Stimulated activated CD8-positive, alpha-beta memory T cell treated with anti-CD3 and anti-CD28 coated beads, Interleukin-2, amount 100 ng/mL, for 1 hour (primary cell): ENCODE results near the gene UTP4.
"Not testable (repeated sequence)": the region's sequence is repeated elsewhere in the genome, so short reads cannot be mapped to it uniquely, and the experiment has no call there.

Experiments used
- DNase-seq, 2 donors: peaks; one replicate each; pipeline ENCODE4 v3.0.0-alpha.2; 2020; ENCODE audit warnings: low read depth in 2 of 2

UTP4 gene

DNA sequence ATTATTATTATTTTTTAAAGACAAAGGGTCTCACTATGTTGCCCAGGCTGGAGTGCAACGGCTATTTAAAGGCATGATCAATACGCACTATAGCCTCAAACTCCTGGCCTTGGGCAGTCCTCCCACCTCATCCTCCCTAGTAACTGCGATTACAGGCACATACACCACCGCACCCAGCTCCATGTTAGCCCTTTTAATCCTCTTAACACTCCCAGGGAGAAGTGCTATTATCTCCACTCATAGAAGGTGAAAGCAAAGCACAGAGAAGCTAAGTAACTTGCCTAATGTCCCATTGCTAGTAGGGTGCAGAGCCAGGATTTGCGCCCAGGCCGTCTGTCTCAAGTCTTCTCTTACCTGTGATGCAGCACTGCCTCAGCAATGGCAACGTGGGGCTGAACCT, 22.0 kb upstream of the UTP4 start:
- DNase-seq: no peak

DNA sequence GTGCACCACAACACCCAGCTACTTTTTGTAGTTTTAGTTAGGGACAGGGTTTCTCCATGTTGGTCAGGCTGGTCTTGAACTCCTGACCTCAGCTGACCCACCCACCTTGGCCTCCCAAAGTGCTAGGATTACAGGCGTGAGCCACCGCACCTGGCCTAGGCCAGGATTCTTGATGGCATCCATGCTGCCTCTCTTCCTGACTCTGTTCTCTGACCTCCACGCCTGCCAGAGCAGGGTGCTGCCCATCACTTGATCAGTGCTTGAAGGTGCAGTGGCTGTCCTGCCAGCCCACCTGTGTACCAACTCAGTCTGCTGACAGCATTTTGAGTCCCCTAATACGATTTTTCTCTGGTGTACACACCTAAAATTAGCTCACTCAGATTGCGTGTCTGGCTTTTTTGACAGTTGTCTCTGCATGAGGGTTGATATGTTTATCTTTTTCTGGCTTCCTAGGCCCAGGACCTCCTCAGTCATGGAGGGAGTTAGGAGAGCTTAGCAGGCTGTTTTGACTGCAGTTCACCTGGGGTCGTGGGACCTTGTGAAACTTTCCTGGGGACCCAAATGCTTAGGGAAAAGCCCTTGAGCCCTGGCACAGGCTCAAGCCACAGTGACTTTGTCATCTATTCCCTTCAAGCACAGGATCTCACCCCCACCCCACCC, 21.1 kb upstream of the UTP4 start:
- no peak for DNase-seq

DNA sequence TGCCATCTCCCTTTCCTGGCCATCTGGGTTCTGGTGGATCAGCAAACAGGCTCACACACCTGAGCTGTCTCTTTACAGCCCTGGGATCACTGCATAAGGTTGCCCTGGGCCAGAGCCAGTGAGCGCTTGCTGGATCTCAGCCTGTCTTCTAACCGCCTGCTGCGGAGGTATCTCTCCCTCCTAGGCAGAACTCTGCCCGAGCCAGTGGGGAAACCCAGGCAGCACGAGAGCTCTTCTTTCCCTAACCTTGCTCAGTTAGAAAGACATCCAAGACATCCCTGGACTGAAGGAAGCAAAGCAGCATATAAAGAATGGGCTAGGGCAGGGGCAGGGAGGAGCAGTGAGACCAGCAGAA, 20.6 kb upstream of the UTP4 start:
- DNase-seq: no peak

DNA sequence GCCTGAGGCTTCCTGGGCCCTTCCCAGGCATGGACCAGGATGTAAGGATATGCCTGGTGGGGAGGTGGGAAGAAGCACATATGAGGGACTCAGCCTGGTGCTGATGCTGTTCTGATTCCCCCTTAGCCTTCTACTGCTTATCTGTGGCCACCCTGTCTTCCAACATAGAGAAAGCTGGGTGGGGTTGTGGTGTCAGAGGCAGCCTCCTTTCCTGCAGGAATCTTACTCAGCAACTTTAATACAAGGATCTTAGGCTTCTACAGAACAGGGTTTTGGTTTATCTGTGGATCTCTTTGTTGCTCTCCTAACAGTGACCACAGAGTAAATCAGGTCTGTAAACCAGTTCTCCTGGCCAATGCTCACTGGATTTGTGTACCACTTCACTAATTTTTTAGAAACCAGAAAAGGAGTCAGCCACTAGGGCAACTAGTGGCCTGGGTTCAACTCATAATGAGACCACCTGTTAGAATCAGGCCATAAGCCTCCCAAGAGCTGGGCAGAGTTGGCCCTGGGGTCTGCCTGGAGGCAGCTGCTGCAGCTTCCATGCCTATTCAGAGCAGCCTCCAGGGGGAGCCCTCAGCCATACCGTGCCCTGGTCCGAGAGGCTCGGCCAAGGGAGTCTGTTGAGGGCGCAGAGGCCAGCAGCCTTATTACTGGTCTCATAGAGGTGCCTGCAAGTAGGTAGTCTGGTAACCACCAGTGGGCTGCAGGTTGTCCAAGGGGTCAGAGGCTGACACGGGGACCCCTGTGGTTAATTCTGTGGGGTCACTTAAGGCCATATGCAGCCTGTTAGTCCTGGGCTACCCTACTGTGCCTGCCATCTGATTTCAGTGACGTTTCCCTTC, 19.9 kb upstream of the UTP4 start:
- no peak for DNase-seq

DNA sequence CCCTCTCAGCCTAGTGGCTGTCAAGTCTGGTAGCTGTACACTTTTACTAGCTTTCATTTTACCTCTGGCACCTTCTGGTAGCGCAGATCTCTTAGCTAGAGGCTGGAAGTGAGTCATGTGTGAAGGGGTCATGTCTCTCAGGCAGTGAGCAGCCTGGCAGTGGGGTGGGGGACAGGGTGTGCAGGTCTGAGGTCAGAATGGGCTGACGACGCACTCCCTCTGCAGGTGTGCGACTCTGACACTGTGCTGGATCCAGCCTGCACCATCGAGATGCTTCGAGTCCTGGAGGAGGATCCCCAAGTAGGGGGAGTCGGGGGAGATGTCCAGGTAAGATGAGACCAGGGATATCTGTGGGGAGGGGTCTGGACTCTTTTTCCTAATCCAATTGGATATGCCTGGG, 19.2 kb upstream of the UTP4 start:
- no peak for DNase-seq

DNA sequence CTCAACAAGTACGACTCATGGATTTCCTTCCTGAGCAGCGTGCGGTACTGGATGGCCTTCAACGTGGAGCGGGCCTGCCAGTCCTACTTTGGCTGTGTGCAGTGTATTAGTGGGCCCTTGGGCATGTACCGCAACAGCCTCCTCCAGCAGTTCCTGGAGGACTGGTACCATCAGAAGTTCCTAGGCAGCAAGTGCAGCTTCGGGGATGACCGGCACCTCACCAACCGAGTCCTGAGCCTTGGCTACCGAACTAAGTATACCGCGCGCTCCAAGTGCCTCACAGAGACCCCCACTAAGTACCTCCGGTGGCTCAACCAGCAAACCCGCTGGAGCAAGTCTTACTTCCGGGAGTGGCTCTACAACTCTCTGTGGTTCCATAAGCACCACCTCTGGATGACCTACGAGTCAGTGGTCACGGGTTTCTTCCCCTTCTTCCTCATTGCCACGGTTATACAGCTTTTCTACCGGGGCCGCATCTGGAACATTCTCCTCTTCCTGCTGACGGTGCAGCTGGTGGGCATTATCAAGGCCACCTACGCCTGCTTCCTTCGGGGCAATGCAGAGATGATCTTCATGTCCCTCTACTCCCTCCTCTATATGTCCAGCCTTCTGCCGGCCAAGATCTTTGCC, 18.0 kb upstream of the UTP4 start:
- DNase-seq: no peak

DNA sequence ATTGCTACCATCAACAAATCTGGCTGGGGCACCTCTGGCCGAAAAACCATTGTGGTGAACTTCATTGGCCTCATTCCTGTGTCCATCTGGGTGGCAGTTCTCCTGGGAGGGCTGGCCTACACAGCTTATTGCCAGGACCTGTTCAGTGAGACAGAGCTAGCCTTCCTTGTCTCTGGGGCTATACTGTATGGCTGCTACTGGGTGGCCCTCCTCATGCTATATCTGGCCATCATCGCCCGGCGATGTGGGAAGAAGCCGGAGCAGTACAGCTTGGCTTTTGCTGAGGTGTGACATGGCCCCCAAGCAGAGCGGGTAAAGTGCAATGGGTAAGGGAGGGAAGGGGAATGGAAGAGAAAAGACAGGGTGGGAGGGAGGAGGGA, 17.5 kb upstream of the UTP4 start:
- DNase-seq: no peak

DNA sequence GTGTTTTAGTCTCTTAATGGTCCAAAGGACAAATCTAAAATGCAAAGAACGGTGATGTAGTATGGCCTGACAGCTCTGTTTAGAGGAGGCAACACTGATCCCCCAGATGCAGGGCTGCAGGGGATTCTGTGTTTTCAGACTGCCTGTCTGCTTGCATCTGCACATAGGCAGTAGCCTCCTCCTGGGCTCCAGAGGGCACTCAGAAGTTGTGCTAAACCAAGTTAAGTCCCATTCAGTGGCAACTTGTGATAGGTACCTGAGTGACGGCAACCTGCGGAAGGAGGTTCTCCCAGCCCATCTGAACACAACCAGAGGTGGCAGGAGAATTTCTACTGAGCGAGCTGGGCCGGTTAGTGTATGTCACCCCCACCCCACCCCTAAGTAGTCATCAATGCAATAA, 17.1 kb upstream of the UTP4 start:
- no peak for DNase-seq

DNA sequence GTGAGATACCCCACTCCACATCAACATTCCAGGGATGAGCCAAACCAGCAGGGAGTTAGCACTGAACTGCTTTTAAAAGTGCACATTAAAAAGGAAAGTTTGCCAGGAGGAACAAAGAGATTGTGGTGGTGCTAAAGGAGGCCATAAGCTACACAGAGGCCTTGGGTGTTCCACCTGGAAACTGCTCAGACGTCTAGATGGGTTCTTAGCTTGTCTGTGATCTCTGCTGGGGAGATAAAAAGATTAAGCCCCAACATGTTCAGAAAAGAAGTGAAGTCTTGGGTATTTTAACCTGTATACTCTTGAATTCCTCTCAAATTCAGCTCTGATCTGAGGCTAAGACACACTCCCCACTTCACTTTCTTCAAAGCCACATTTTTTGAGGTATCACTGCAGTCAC, 16.6 kb upstream of the UTP4 start:
- no peak for DNase-seq

DNA sequence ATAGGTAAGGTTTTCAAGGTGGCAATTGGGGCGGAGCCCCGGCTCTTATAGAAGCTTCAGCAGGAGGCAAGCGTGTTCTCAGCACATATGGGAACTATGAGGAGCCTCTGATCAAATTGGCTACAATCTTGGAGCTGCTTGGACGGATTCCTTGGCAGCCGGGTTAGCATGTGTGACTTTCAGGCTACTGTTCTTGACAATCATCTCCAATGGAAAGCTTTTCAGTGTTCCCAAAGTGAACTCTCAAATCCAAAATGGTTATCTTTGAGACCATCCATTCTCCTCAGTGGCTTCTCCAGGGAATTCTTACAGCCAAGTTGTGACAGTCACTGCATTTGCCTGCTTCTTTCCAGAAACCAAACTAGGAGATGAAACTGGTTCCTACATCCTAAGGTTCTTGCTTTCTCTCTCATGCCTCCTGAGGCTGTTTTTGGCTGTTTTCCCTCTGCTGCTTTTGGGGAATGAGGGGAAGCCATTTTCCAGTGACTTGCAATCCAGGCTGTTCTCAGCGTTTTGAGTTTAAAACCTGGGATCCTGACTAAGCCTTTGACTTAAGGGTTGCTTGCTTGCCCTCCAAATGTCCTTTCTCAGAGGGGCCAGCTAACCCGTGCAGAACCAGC, 16.1 kb upstream of the UTP4 start:
- DNase-seq: no peak

DNA sequence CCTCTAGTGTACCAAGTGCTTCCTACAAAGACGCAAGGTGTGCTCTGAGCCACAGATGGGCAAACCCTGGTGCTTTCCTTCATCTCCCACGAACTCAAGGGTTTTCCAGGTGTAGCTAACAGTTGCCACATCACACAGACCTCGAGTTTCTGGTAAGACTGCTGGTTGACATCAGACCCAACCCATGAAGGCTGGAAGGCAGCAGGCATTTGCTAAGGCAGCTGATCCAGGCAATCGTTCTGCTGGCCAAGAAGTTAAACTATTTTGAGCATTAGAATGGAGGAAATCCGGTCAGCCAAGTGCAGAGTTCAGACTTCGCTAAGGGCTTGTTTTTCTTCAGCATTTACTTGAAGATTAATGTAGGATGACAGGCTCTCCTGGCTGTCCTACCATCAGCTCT, 15.5 kb upstream of the UTP4 start:
- DNase-seq: no peak

DNA sequence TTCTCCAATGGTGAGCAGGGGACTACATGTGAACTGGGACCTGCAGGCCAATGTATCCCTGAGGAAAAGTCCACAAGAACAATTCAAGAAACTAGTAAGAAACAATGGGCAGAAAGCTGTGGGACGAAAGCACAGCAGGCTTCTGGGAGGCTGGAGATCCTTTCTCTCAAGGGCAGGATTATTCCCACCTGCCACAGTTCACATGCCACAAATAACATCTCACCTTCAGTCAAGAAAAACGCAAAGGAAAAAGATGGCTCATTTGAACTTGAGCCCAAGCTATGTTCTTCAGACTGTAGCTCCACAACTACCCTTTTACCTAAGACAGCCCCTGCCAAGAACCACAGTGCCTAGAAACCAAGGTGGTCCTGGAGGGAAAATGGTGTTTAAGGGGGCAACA, 14.0 kb upstream of the UTP4 start:
- DNase-seq: no peak

DNA sequence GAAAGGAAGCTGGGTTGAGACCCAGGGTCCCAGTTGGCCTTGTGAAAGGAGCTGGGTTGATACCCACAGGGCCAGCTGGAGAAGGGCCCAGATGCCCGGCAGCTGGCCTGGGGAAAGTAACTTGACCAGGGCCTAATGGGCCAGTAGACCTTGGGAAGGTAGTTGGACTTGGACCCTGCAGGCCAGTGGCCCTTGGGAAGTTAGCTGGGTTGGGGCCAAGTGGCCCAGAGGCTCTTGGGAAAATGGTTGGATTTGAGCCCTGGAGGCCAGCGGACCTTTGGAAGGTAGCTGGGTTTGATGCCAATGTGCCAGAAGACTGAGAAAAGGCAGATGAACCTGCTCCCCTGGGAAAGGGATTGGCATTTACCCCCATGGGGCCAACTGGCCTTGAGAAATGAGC, 13.5 kb upstream of the UTP4 start:
- DNase-seq: no peak

DNA sequence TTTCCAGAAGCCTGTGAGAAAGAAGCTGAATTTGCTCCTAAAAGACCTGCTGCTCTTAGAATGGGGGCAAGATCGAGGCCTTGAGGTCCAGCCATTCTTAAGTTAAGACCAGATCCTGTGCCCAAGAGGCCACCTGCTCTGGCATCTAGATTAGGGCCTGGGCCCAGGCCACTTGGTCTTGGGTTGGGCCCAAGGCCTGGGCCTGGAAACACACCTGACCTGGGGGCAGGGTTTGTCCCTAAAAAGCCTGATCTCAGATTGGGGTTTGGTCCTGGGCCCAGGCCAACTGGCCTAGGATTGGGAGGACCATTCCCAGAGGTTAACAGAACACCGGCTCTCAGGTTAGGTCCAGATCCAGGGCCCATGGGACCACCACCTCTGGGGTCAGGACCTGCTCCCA, 12.9 kb upstream of the UTP4 start:
- DNase-seq: no peak

DNA sequence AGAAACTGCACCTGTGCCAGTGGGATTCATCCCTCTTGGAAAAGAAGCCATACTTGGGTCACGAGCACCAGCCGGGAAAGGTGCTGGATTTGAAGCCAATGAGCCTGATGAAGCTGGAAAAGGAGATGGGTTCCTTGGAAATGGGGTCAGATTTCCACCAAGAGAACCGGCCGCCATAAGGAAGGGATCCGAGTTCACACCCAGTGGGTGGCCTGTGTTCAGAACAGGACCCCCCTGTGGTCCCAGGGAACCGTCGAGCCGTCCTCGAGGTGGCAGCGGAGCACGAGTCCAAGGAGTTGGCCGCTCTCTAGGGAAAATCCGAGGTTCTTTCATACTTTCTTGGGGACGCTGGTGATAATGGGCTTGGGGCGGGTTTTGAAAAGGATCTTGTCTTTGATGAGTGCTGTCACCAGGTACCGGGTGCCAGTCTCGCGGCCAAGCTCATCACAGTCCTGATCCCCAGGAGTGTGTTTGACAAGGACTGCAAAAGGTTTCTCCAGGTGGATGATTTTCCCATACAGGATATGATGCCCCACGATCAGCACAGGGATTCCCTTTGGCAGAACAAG, 12.3 kb upstream of the UTP4 start:
- no peak for DNase-seq

DNA sequence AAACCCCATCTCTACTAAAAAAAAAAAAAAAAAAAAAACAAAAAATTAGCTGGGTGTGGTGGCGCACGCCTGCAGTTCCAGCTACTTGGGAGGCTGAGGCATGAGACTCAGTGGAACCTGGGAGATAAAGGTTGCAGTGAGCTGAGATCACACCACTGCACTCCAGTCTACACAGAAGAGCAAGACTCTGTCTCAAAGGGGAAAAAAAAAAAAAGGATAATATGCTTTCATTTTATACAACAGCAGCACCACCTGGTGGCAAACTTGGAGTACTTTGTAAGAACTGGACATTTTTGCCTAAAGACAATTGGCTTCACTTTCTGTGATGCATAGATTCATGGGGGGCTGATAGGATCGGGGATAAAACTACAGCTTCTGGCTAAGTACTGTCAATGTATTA, 8.5 kb upstream of the UTP4 start:
- peak in 1 of 2 donors; percentile 53 for DNase-seq

DNA sequence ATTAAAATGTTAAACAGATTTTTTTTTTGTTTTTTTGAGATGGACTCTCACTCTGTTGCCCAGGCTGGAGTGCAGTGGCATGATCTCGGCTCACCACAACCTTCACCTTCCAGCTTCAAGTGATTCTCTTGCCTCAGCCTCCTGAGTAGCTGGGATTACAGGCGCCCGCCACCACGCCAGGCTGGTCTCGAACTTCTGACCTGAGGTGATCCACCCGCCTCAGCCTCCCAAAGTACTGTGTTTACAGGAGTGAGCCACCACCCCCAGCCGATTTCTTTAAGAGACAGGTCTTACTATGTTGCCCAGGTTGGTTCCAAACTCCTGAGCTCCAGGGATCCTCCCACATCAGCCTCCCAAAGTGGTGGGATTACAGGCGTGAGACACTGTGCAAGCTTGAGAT, 8.0 kb upstream of the UTP4 start:
- DNase-seq: not testable (repeated sequence)

DNA sequence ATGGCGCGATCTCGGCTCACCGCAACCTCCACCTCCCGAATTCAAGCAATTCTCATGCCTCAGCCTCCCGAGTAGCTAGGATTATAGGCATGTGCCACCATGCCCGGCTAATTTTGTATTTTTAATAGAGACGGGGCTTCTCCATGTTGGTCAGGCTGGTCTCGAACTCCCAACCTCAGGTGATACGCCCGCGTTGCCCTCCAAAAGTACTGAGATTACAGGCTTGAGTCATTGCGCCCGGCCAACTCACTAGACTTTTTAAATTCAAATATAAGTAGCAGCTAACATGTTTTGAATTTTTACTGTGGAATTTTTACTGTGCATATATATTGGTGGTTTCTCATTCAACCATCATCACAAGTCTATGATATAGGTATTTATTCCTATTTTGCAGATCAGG, 7.5 kb upstream of the UTP4 start:
- not testable (repeated sequence) for DNase-seq

DNA sequence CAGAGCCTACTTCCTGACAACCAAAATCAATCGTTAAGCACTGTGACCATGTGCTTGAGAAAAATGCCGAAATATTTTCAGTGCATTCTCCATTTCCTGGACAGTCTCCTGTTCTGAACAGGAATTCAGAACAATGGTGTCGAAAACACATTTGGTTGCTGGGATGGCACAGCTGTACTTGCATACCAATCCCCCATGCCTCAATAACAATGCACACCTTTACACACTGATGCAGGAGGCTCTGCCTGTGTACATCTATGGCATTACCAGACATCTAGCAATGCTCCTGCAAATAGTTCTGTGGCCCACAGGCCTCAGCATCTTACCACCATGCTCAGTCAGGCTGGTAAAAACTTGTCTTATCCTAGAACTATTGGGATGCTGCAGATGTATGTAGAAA, 6.2 kb upstream of the UTP4 start:
- no peak for DNase-seq

DNA sequence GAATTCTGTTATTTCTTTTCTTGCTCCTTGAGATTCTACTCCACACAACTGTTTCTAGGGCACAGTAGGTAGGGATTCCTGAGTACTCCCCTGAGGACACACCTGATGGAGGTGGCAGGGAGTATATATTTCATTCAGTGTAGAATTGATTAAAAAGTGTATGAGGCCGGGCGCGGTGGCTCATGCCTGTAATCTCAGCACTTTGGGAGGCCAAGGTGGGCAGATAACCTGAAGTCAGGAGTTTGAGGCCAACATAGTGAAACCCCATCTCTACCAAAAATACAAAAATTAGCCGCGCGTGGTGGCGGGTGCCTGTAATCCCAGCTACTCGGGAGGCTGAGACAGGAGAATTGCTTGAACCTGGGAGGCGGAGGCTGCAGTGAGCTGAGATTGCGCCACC, 5.6 kb upstream of the UTP4 start:
- not testable (repeated sequence) for DNase-seq

DNA sequence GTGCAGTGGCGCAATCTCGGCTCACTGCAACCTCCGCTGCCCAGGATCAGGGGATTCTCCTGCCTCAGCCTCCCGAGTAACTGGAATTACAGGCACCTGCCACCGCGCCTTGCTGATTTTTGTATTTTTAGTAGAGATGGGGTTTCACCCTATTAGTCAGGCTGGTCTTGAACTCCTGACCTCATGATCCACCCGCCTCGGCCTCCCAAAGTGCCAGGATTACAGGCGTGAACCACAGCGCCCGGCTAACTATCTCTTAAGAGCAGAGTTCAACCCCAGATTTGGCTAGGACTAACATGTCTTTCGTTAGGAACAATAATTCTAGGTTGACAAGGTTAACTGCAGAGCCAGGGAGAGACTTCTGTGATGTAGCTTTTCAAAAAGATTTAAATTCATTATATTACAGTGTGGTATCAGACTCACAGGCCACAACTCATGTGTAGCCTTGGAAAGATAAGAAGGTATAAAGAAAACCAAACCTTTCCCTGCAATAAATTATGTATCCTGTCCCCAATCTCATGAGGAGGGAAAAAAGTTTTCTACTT, 4.4 kb upstream of the UTP4 start:
- DNase-seq: no peak

DNA sequence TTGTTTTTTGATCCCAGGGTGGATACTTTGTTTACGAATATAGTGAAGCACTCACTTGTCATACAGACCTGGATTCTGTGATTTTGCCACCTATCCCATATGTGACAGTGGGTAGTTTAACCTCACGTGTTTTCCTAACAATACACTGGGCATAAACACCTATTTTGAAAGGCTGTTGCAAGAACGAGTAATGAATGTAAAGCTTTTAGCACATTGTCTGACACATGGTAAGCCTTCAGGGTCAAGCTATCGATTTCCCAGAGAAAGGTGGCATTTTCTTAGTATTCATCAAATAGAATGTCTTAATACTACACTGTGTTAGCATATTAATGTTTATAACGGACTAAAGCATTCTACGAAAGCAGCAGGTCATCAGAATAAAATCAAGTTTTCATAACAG, 2.0 kb upstream of the UTP4 start:
- no peak for DNase-seq
